Lung (tissue), 12 donors: Measurements from ENCODE around the gene TAGLN3. TPM values are rescaled to one million over a fixed set of nuclear protein-coding genes. Genes with fewer than 3 reads are reported as not detected.

ENCODE experiments used
- ATAC-seq: fragments of 200-7000 bp; cut with Tn5 transposase; one replicate; pipeline ENCODE4 v1.9.1; 2020; ENCODE audit warnings: moderate number of reproducible peaks; ENCODE audit not compliant: insufficient read depth, low FRiP score
- DNase-seq, 3 donors: peaks; one replicate each; pipeline ENCODE4 v3.0.0-alpha.2; 2013 to 2017
- H3K27ac ChIP-seq, 2 donors: one replicate each; pipeline ENCODE4 v1.5.1; 2013; ENCODE audit warnings: mild to moderate bottlenecking in 2 of 2, moderate library complexity in 2 of 2, control low read depth in 1 of 2, inconsistent platforms in 1 of 2, low read depth in 1 of 2, low read length in 1 of 2
- H3K27me3 ChIP-seq, 3 donors: one replicate each; pipeline ENCODE4 v1.5.1; 2013; ENCODE audit warnings: low read length in 2 of 3; ENCODE audit not compliant: control insufficient read depth in 3 of 3, insufficient read depth in 3 of 3
- H3K36me3 ChIP-seq, 4 donors: one replicate each; pipeline ENCODE4 v1.5.1; 2013; ENCODE audit warnings: low read length in 4 of 4, mild to moderate bottlenecking in 1 of 4, moderate library complexity in 1 of 4; ENCODE audit not compliant: control insufficient read depth in 4 of 4, insufficient read depth in 4 of 4
- H3K4me1 ChIP-seq, 5 donors: one replicate each; pipeline ENCODE4 v1.5.1; 2013; ENCODE audit warnings: low read length in 5 of 5, mild to moderate bottlenecking in 2 of 5, moderate library complexity in 1 of 5; ENCODE audit not compliant: control insufficient read depth in 5 of 5, insufficient read depth in 5 of 5
- H3K4me3 ChIP-seq: one replicate; pipeline ENCODE4 v1.5.1; 2013; ENCODE audit warnings: mild to moderate bottlenecking, control low read depth, moderate library complexity
- H3K9ac ChIP-seq, 2 donors: one replicate each; pipeline ENCODE4 v1.5.1; 2013; ENCODE audit warnings: low read length in 2 of 2, control low read depth in 1 of 2; ENCODE audit not compliant: insufficient read depth in 1 of 2
- H3K9me3 ChIP-seq, 4 donors: one replicate each; pipeline ENCODE4 v1.5.1; 2013; ENCODE audit warnings: low read length in 3 of 4, mild to moderate bottlenecking in 1 of 4, moderate library complexity in 1 of 4; ENCODE audit not compliant: control insufficient read depth in 4 of 4, insufficient read depth in 3 of 4
- WGBS, 2 donors: extraction: QIAGEN DNeasy Blood & Tissue Kit; methylation state at CpG; one replicate each; pipeline ENCODE4 v1.1.7; 2013; 5-methylcytosine and 5-hydroxymethylcytosine counted together
- polyA plus RNA-seq, 2 donors: library from polyadenylated mRNA; stranded (reverse); fragments of 200-250 nt; gene quantifications; one replicate each; pipeline ENCODE4 v1.2.1, GENCODE V29; 2013
- total RNA-seq, 2 donors: library from RNA; depleted of rRNA in 1 of 2; stranded (reverse); fragments of >200 nt in 1 of 2; gene quantifications; one replicate each; pipeline ENCODE4 v1.2.1, GENCODE V29; 2014 to 2021
- TF ChIP-seq, protein P1 (sequence below): IDR thresholded peaks from 2 replicates; pipeline ENCODE4 v1.5.1; 2012; ENCODE audit warnings: mild to moderate bottlenecking; ENCODE audit errors: control extremely low read depth, extremely low read depth
- donor health status: control.
- donor health status: control.
- donor health status: Bipolar disorder and iron deficiency.
- donor health status: healthy.
- donor health status: DM: yes; HTN: yes; CAD: no.

The TAGLN3 gene
- total and polyA plus RNA-seq, 4 donors: 0.71 to 2.6 (median 1.6) TPM

DNA sequence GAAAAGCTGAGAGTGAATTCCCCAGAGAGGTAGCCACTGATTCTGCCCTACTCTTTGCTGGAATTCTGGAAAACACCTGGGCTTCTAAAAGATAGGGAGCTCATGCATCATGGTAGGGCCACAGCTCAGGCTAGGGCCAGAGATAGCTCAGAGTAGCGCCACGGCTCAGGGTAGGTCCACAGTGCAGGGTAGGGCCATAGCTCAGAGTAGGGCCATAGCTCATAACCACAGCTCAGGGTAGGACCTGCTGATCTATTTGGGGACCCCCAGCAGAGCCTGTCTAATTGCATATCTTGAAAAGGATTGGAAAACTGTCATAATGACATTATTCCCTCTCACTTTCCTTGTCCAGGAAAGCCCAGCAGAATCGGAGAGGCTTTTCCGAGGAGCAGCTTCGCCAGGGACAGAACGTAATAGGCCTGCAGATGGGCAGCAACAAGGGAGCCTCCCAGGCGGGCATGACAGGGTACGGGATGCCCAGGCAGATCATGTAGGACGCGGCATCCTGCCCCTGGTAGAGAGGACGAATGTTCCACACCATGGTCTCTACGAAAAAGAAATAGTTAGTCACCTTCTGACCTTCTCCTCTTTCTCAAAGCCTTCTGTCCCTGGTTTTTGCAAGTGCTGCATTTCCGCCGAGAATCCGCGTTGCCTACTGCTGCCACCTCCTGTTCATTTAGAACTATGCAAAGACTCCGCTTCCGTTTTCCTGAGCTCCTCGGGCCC is 14.5 kb downstream of the TAGLN3 start:
- Histone ChIP-seq H3K36me3 (no peaks in the 10 kb centered on the region), H3K4me3 (no peak overlapping the region), H3K27me3 (no peaks in the 10 kb centered on the region), H3K4me1 (peaks cover 0 to 59% (median 12%) of the 10 kb centered on the region in 5 donors), H3K9ac (peak overlapping the region in 1 of 2 donors; percentile 57), H3K9me3 (no peaks in the 10 kb centered on the region), H3K27ac (peak overlapping the region in 1 of 2 donors; percentile 17)
- ATAC-seq (peak; percentile 89), DNase-seq (peak; percentile 83 to 94 (median 92))
- TF ChIP-seq, protein P1, sequence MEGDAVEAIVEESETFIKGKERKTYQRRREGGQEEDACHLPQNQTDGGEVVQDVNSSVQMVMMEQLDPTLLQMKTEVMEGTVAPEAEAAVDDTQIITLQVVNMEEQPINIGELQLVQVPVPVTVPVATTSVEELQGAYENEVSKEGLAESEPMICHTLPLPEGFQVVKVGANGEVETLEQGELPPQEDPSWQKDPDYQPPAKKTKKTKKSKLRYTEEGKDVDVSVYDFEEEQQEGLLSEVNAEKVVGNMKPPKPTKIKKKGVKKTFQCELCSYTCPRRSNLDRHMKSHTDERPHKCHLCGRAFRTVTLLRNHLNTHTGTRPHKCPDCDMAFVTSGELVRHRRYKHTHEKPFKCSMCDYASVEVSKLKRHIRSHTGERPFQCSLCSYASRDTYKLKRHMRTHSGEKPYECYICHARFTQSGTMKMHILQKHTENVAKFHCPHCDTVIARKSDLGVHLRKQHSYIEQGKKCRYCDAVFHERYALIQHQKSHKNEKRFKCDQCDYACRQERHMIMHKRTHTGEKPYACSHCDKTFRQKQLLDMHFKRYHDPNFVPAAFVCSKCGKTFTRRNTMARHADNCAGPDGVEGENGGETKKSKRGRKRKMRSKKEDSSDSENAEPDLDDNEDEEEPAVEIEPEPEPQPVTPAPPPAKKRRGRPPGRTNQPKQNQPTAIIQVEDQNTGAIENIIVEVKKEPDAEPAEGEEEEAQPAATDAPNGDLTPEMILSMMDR: peak; percentile 71
- WGBS, 2 donors: 42 to 50% methylated on average over 19 of the region's 19 CpGs

GRCh38 chr3:112013784-112014143 is 15.0 kb downstream of the TAGLN3 start:
- no peak for ATAC-seq
- DNase-seq: no peak
- H3K27me3 ChIP-seq: no peaks in the 10 kb centered on the region
- TF ChIP-seq, protein P1: no peak
- H3K36me3 ChIP-seq: no peaks in the 10 kb centered on the region
- H3K4me1 ChIP-seq: peaks cover 0 to 54% (median 8%) of the 10 kb centered on the region in 5 donors
- 65 to 76% methylated on average over 5 of the region's 5 CpGs for WGBS, 2 donors
- H3K4me3 ChIP-seq: no peak overlapping the region
- no peaks in the 10 kb centered on the region for H3K9me3 ChIP-seq
- no peak overlapping the region for H3K27ac ChIP-seq
- H3K9ac ChIP-seq: no peak overlapping the region

DNA sequence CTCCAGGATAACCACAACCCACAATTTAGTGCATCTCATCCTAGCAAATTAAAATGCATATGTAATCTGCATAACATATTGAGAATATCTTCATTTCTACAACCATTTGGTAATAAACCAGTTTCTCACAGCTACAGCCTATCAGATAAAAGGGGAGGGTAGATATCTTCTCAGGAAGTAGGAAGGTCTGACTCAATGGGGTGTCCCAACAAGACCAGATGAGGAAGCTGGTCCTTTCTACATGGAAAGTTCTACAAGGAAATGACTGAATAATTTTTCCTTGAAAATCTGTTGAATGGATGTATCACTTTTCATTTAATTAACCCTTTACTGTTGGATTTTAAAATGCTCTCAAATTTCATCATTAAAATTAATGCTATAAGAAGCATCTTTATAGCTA is 18.4 kb downstream of the TAGLN3 start:
- no peak overlapping the region for H3K27ac ChIP-seq
- no peak overlapping the region for H3K4me3 ChIP-seq
- ATAC-seq (no peak), DNase-seq (no peak)
- peaks cover 0 to 32% (median 2%) of the 10 kb centered on the region in 5 donors for H3K4me1 ChIP-seq
- H3K36me3 ChIP-seq: no peaks in the 10 kb centered on the region
- TF ChIP-seq, protein P1: no peak
- no peaks in the 10 kb centered on the region for H3K9me3 ChIP-seq
- no peak overlapping the region for H3K9ac ChIP-seq
- no peaks in the 10 kb centered on the region for H3K27me3 ChIP-seq
